GM12875 (cell line): ENCODE results near the gene KCNJ16.

Experiments used
- H3K4me3 ChIP-seq: one replicate; pipeline ENCODE4 v1.5.1; 2011; ENCODE audit warnings: low read depth, low read length, control low read depth
- TF ChIP-seq, protein P1 (sequence below): IDR thresholded peaks from 2 replicates; pipeline ENCODE4 v1.5.1; 2011; ENCODE audit warnings: low read depth, mild to moderate bottlenecking, control low read depth, inconsistent platforms, low read length, moderate library complexity, borderline replicate concordance; ENCODE audit not compliant: insufficient read depth

The KCNJ16 gene

DNA sequence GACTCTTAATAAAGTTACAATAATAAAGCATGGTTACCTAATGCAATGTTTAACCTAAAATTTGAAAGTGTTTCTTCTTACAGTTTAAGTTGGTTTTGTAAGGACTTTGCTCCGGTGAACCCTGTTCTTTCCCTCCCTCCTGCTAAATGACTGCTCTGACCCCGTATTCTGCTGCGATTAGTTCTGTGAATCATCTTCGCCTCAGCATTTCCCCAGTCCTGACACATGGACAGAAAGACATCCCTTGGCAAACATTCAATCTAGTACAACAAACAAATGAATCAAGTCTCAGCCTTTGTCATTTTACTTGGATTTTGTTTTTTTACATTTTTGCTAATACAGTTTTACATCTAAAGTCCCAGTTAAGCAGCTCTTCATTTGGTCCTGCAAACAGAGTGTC, 109.7 kb downstream of the KCNJ16 start:
- H3K4me3 ChIP-seq = no peak overlapping the region
- TF ChIP-seq, protein P1, sequence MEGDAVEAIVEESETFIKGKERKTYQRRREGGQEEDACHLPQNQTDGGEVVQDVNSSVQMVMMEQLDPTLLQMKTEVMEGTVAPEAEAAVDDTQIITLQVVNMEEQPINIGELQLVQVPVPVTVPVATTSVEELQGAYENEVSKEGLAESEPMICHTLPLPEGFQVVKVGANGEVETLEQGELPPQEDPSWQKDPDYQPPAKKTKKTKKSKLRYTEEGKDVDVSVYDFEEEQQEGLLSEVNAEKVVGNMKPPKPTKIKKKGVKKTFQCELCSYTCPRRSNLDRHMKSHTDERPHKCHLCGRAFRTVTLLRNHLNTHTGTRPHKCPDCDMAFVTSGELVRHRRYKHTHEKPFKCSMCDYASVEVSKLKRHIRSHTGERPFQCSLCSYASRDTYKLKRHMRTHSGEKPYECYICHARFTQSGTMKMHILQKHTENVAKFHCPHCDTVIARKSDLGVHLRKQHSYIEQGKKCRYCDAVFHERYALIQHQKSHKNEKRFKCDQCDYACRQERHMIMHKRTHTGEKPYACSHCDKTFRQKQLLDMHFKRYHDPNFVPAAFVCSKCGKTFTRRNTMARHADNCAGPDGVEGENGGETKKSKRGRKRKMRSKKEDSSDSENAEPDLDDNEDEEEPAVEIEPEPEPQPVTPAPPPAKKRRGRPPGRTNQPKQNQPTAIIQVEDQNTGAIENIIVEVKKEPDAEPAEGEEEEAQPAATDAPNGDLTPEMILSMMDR = no peak
